Activated T-helper 9 cell treated with anti-CD3 and anti-CD28 coated beads, Interleukin-2, amount 50 U/mL, for 16 hours (primary cell): ENCODE results near the gene XPC.

Experiments used
- DNase-seq: peaks from one replicate; pipeline ENCODE4 v3.0.0-alpha.2; 2020; ENCODE audit warnings: low read depth

XPC gene

GRCh38 chr3:14146381-14147065 is 31.9 kb downstream of the XPC start:
- DNase-seq: no peak

- DNase-seq: no peak
Measured at GRCh38 chr3:14145670-14146380, 32.6 kb downstream of the XPC start.

GRCh38 chr3:14145236-14145635 is 33.2 kb downstream of the XPC start:
- no peak for DNase-seq

- DNase-seq: peak; percentile 30
Measured at GRCh38 chr3:14144423-14145075, 33.9 kb downstream of the XPC start.

GRCh38 chr3:14143271-14144225 is 34.9 kb downstream of the XPC start:
- DNase-seq: no peak

- peak; percentile 39 for DNase-seq
Measured at GRCh38 chr3:14142567-14143270, 35.7 kb downstream of the XPC start.

GRCh38 chr3:14141602-14142341 is 36.6 kb downstream of the XPC start:
- no peak for DNase-seq

- no peak for DNase-seq
Measured at GRCh38 chr3:14141144-14141543, 37.3 kb downstream of the XPC start.

GRCh38 chr3:14140668-14141067 is 37.7 kb downstream of the XPC start:
- no peak for DNase-seq

- no peak for DNase-seq
Measured at GRCh38 chr3:14139771-14140170, 38.6 kb downstream of the XPC start.

- DNase-seq: no peak
Measured at GRCh38 chr3:14138878-14139655, 39.3 kb downstream of the XPC start.

- no peak for DNase-seq
Measured at GRCh38 chr3:14138109-14138877, 40.1 kb downstream of the XPC start.

GRCh38 chr3:14137445-14137844 is 41.0 kb downstream of the XPC start:
- no peak for DNase-seq

GRCh38 chr3:14137004-14137403 is 41.4 kb downstream of the XPC start:
- no peak for DNase-seq

- no peak for DNase-seq
Measured at GRCh38 chr3:14135581-14135980, 42.8 kb downstream of the XPC start.

GRCh38 chr3:14134291-14134690 is 44.1 kb downstream of the XPC start:
- DNase-seq: no peak

- DNase-seq: no peak
Measured at GRCh38 chr3:14133876-14134275, 44.5 kb downstream of the XPC start.

GRCh38 chr3:14133188-14133800 is 45.1 kb downstream of the XPC start:
- no peak for DNase-seq

- DNase-seq: no peak
Measured at GRCh38 chr3:14132689-14133088, 45.7 kb downstream of the XPC start.
